H1 (cell line): ENCODE measurements around the gene FOXJ2. TPM values are rescaled to one million over a fixed set of nuclear protein-coding genes. Genes with fewer than 3 reads are reported as not detected.

Experiments used
- ATF2 ChIP-seq: IDR thresholded peaks from 2 replicates; pipeline ENCODE4 v1.6.1; 2012; ENCODE audit warnings: low read length, inconsistent platforms
- CHD2 ChIP-seq: IDR thresholded peaks from 2 replicates; pipeline ENCODE4 v1.6.1; 2012; ENCODE audit warnings: low read length, improper control_type of control experiment
- JUN ChIP-seq: IDR thresholded peaks from 2 replicates; pipeline ENCODE4 v1.6.1; 2011; ENCODE audit warnings: low read depth, mild to moderate bottlenecking, improper control_type of control experiment, low read length
- MAFK ChIP-seq: IDR thresholded peaks from 2 replicates; pipeline ENCODE4 v1.6.1; 2012; ENCODE audit warnings: low read depth, mild to moderate bottlenecking, improper control_type of control experiment, low read length
- POU5F1 ChIP-seq: IDR thresholded peaks from 2 replicates; pipeline ENCODE4 v1.6.1; 2011; ENCODE audit warnings: low read depth, mild to moderate bottlenecking, low read length, moderate library complexity
- RFX5 ChIP-seq: IDR thresholded peaks from 2 replicates; pipeline ENCODE4 v1.6.1; 2011; ENCODE audit warnings: low read depth, low read length, improper control_type of control experiment, borderline replicate concordance
- TBP ChIP-seq: IDR thresholded peaks from 2 replicates; pipeline ENCODE4 v1.6.1; 2011; ENCODE audit warnings: low read depth, low read length, improper control_type of control experiment
- polyA plus RNA-seq, 7 experiments: library from polyadenylated mRNA; depleted of rRNA in 3 of 7; stranded (reverse) in 5 of 7; unstranded in 2 of 7; fragments of >200 nt in 5 of 7; fragments of 200-250 nt in 2 of 7; gene quantifications; 1 replicate in 5 of 7; 2 replicates in 1 of 7; 4 replicates in 1 of 7; pipeline versions ENCODE4 v1.2.1 to v1.2.3, GENCODE V29; 2011 to 2013; ENCODE audit warnings: missing spikeins in 2 of 7, mixed read lengths in 2 of 7
- total RNA-seq: library from RNA; stranded (reverse); fragmentation: NEBNext Ultra II Directional; extraction: Animal tissue kit (Norgen Biotek cat#: 25700); gene quantifications from 2 replicates; pipeline ENCODE4 v1.2.1, GENCODE V29; 2021

Gene FOXJ2
- total and polyA plus RNA-seq, 2 of the 8 experiments (the other 6 are each of a cell fraction or from before 2014, with no cell fraction given) = 4.2 to 9.3 TPM

- TF ChIP-seq ATF2 = no peak
- TF ChIP-seq RFX5 = no peak
- TF ChIP-seq POU5F1 = no peak
- no peak for TF ChIP-seq CHD2
- TF ChIP-seq JUN = no peak
- no peak for TF ChIP-seq MAFK
- no peak for TF ChIP-seq TBP
Measured at GRCh38 chr12:7991535-7991934, 41.0 kb upstream of the FOXJ2 start (continued).
